GM12801 (cell line): Measurements from ENCODE around the gene AMER3.

ENCODE experiments used
- TF ChIP-seq, protein P1 (sequence below): IDR thresholded peaks from one replicate; pipeline ENCODE4 v1.5.1; 2011; ENCODE audit warnings: control low read depth; ENCODE audit not compliant: insufficient read length; ENCODE audit errors: extremely low read depth

AMER3 gene

DNA sequence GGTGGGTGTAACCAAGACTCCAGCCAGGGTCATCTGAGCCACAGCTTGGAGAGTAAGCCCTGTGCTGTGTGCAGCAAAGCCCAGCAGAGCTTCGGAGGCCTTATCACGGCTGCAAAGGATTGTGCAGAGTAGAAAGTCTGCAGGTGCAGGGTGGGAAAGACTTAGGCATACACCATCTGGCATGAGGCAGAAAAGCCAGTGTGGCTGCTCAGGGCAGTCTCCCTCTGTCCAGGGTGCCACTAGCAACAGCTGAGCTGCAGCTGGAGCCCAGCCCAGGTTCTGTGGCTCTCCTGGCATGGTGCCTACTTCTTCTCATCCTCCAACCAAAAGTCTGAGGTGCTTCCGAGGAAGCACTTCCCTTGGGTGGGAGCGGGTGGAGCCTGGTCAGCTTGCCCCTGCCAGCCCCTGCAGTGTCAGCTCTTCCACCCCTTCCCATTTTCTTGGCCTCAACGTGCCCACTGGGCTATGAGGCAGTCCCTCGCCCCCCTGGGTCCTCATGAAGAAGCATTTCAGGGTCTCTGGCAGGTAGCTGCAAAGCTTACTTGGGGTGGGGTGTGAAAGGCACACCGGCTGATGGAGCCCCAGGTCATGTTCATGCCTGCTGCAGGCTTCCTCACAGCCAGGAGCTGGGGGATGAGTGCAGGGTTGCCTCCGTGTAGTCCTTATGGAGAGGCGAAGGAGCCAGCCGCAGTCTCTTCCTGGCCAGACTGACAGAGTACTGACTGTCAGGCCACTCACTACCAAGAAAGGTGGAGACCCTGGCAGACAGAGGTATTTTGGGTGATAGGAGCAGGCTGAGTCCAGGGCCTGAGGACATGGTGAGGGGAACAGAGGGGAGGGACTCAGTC lies 4.8 kb downstream of the AMER3 start:
- TF ChIP-seq, protein P1, sequence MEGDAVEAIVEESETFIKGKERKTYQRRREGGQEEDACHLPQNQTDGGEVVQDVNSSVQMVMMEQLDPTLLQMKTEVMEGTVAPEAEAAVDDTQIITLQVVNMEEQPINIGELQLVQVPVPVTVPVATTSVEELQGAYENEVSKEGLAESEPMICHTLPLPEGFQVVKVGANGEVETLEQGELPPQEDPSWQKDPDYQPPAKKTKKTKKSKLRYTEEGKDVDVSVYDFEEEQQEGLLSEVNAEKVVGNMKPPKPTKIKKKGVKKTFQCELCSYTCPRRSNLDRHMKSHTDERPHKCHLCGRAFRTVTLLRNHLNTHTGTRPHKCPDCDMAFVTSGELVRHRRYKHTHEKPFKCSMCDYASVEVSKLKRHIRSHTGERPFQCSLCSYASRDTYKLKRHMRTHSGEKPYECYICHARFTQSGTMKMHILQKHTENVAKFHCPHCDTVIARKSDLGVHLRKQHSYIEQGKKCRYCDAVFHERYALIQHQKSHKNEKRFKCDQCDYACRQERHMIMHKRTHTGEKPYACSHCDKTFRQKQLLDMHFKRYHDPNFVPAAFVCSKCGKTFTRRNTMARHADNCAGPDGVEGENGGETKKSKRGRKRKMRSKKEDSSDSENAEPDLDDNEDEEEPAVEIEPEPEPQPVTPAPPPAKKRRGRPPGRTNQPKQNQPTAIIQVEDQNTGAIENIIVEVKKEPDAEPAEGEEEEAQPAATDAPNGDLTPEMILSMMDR: no peak

DNA sequence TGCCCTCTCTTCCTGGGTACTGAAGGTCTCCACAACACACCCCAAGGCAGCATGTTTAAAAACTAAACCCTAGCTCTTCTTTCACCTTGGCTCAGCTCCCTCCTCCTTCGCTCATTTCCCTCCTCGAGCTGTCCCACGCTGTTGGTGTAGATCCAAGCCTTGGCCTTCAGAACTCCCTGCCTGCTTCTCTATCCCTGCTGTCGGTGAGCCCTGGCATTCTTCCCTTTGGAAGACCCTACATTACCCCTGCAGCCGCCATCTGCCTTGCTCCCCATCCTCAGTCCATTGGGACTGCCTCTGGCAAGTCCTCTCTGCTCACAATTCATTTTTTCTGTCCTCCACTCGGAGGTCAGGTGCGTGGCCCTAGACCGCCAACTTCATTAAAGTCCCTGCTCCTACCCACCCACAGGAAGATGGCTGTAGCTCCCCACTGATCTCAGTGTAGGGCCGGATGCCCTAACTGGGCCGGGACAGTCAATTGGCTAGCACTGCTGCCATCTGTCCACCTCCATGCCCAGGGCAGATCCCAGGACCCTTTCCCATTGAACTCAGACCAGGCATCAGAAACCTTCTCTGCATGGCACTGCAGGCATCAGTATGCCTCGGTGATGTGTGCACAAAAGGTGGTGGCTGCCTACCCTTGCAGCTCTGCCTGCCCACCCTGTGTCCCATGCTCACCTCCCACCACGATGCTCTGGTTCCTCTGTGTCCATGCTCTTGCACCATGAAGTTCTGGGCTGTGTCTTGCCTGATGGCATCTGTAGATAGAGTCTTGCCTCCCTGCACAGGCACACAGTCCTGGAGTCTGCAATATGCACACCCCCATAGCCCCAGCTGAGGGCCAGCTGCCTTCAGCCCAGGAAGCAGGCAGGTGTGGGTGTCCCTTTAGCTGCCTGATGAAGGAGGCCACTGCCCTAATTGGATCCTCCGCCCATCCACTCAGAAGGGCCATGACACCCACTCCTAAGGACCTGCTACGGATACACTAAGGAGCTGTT lies 5.7 kb downstream of the AMER3 start:
- TF ChIP-seq, protein P1: no peak

DNA sequence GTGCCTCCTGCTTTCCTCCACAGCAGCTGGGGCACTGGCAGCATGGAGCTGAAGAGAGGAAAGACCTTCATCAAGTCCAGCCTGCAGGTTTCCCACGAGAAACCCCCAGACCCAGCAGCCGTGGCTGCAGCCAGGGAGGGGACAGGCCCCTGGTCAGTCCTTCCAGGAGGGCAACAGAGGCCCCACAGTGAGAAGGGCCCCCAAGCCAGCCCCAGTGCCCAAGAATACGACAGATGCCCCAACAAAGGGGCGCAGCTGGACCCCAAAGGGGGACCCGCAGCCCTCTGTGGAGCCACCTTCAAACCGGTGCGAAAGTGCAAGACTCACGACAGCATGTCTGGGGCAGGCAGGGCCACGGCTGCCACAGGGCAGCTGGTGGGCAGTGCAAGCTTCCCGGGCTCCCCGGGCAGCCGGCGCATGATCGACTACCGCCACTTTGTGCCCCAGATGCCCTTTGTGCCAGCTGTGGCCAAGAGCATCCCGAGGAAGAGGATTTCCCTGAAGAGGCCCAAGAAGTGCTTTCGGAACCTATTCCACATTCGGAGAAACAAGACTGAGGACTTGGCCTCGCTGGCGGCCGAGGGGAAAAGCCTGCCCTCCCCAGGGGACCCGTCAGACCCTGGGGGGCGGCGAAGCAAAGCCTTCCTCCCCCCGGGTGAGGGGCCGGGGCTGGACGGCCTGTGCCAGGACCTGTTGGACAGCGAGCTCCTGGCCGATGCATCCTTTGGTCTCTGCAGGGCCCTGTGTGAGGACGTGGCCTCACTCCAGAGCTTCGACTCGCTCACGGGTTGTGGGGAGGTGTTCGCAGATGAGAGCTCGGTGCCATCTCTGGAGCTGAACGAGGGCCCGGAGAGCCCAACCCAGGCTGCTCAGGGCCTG lies 6.9 kb downstream of the AMER3 start:
- TF ChIP-seq, protein P1: no peak

DNA sequence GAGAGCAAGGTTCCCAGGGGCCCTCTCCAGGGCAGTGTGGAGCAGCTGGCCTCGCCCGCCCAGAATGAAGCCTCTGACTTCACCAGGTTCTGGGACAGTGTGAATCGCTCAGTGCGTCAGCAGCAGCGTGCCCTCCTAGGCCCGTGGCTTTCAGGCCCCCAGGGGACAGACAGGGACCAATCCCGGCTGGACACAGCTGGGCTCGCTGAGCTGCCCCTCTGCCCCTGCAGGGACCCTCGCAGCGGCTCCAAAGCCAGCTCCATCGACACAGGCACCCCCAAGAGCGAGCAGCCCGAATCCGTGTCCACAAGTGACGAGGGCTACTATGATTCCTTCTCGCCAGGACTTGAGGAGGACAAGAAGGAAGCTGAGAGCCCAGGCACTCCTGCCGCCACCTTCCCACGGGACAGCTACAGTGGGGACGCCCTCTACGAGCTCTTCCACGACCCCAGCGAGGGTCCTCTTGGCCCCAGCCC lies 7.6 kb downstream of the AMER3 start:
- TF ChIP-seq, protein P1: no peak

DNA sequence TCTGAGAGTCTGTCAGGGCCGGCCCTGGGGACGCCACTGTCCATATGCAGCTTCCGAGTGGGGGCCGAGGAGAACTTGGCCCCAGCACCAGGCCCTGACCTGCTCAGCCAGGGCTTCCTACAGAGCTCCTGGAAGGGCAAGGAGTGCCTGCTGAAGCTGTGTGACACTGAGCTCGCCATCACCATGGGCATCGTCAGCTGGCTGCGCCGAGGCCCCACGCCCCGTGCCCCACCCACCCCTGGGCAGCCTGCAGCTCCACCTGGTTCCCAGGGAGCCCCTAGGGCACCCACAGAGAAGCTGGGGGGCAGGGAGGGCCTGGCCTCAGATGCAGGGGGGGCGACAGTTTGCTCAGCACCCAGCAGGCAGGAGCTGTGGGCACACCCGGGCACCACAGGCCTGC lies 8.1 kb downstream of the AMER3 start:
- TF ChIP-seq, protein P1: no peak

DNA sequence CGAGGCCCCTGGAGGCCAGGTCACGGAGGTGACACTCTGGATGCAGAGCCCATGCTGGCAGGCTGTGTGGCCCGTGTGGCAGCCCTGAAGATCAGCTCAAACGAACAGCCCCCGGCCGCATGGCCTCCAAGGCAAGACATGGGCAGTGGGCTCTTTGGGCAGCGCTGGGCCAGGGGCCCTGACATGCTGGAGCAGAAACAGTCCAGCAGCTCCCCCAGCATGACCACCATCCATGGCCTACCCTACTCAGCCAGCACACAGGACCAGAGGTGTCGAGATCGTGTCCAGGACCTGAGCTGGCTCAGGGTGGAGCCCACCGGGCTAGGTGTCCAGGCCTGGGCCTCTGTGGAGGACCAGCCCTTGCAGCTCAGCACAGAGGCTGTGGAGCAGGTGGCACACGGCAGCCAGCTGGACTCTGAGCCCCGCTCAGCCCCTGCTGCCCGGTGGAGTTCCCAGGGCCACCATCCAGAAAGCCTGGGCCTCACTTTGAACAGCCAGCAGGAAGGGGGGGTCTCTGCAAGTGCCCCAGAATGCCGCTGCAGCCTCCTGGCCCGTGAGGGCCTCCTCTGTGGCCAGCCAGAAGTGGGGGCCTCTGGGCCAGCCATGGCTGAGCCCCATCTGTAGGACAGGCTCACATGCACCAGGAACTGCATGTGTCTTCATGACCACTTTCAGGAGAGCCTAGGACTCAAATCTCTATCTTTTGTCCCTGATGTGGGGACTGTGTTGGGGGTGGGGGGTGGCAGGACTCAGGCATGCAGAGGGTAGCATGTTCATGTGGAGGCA lies 8.9 kb downstream of the AMER3 start:
- TF ChIP-seq, protein P1: no peak
